ENCODE measurements around the gene EVA1B.

Gene EVA1B

DNA sequence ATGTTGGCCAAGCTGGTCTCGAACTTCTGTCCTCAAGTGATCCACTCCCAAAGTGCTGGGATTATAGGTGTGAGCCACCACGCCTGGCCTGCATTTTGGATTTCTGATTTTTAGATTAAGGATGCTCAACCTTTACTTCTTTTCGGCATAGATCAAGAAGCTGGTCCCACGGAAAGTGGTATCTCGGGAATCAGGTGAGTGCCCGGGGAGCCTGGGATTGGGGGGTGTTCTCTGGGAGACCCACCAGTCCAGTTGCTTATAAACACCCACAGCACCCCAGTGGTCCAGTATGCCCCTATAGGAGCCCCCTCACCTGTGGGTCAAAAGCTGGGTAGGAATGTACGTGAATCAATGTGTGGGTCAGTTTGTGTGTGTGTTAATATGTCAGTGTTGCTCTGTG, 14.0 kb downstream of the EVA1B start:
- Histone ChIP-seq H3K4me1 (ENCODE audit: control insufficient read depth in 1 of 2, insufficient read depth in 2 of 2, low read length in 2 of 2) (peaks cover 13 to 16% of the 10 kb centered on the region in 2 experiments), H2AFZ (ENCODE audit: insufficient read depth, low read length, poor library complexity) (no peak overlapping the region), H2BK120ac (ENCODE audit: insufficient read depth, low read length, poor library complexity) (no peak overlapping the region), H3K27me3 (ENCODE audit: insufficient read depth, low read length) (no peaks in the 10 kb centered on the region), H4K12ac (ENCODE audit: low read depth, low read length) (no peak overlapping the region), H4K91ac (ENCODE audit: low read depth, low read length) (no peak overlapping the region), H3K4me2 (ENCODE audit: low read length) (no peak overlapping the region), H3K9me3 (ENCODE audit: insufficient read depth, low read depth, low read length) (peaks cover 2% of the 10 kb centered on the region), H3K4ac (ENCODE audit: low read depth, low read length) (no peak overlapping the region), H2AK5ac (ENCODE audit: low read length) (no peak overlapping the region), H3K4me3 (ENCODE audit: low read depth, low read length) (no peak overlapping the region), H3K23ac (ENCODE audit: low read length) (no peak overlapping the region), H3K18ac (ENCODE audit: low read length) (no peak overlapping the region), H3K9ac (ENCODE audit: low read length) (no peak overlapping the region), H3K14ac (ENCODE audit: low read length) (no peak overlapping the region), H3K36me3 (ENCODE audit: control insufficient read depth in 1 of 2, insufficient read depth in 2 of 2, low read length in 2 of 2) (peaks cover 11 to 12% of the 10 kb centered on the region in 2 experiments), H4K8ac (ENCODE audit: low read depth, low read length) (no peak overlapping the region), H3K79me2 (ENCODE audit: control insufficient read depth, insufficient read depth, low read length, poor library complexity) (peaks cover 3% of the 10 kb centered on the region), H2BK12ac (ENCODE audit: low read length) (no peak overlapping the region), H3K79me1 (ENCODE audit: low read length) (peaks cover 5% of the 10 kb centered on the region), H3K27ac (ENCODE audit: low read depth, low read length) (no peak overlapping the region), H2BK5ac (ENCODE audit: low read depth, low read length, poor library complexity) (no peak overlapping the region)
- WGBS (ENCODE audit: extremely low coverage, insufficient coverage, insufficient read length) = no CpG with 5 or more reads among the region's 7 CpGs
- no peak for DNase-seq

DNA sequence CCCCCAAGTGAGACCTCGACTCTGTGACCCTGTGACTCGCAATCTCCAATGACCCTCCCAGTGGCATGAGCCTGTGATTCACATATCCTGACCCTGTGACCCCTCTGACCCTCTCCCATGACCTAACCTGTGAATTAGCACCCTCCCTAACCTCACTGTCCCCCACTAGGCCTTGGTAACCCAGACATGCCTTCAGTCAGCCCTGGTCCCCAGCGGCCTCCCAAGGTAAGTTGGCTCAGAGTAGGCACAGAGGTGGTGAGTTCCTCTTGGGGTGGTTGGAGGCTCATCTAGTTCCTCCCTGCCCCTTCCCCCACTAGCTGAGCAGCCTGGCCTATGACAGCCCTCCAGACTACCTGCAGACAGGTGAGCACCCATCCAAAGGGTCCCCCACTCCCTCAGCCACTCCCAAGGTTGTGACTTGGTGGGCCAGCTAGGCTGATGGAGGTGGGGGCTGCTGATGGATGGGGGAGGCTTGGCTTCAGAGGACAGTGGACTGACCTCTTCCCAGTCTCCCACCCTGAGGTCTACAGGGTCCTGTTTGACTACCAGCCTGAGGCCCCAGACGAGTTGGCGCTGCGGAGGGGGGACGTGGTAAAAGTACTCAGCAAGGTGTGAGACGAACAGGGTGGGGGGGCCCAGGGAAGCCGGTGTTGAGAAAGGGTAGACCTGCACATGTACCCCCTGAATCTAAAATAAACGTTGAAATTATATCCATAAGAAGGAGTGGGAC, 15.7 kb downstream of the EVA1B start:
- Histone ChIP-seq H3K18ac (ENCODE audit: low read length) (no peak overlapping the region), H3K79me2 (ENCODE audit: control insufficient read depth, insufficient read depth, low read length, poor library complexity) (peaks cover 3% of the 10 kb centered on the region), H3K79me1 (ENCODE audit: low read length) (peaks cover 5% of the 10 kb centered on the region), H3K23ac (ENCODE audit: low read length) (no peak overlapping the region), H2AFZ (ENCODE audit: insufficient read depth, low read length, poor library complexity) (no peak overlapping the region), H3K14ac (ENCODE audit: low read length) (no peak overlapping the region), H3K27ac (ENCODE audit: low read depth, low read length) (no peak overlapping the region), H2BK120ac (ENCODE audit: insufficient read depth, low read length, poor library complexity) (no peak overlapping the region), H2AK5ac (ENCODE audit: low read length) (no peak overlapping the region), H3K4ac (ENCODE audit: low read depth, low read length) (no peak overlapping the region), H3K27me3 (ENCODE audit: insufficient read depth, low read length) (no peaks in the 10 kb centered on the region), H2BK12ac (ENCODE audit: low read length) (no peak overlapping the region), H4K8ac (ENCODE audit: low read depth, low read length) (no peak overlapping the region), H3K9ac (ENCODE audit: low read length) (no peak overlapping the region), H4K12ac (ENCODE audit: low read depth, low read length) (no peak overlapping the region), H3K36me3 (ENCODE audit: control insufficient read depth in 1 of 2, insufficient read depth in 2 of 2, low read length in 2 of 2) (peaks cover 19 to 23% of the 10 kb centered on the region in 2 experiments), H3K9me3 (ENCODE audit: insufficient read depth, low read depth, low read length) (peaks cover 2% of the 10 kb centered on the region), H3K4me3 (ENCODE audit: low read depth, low read length) (no peak overlapping the region), H2BK5ac (ENCODE audit: low read depth, low read length, poor library complexity) (no peak overlapping the region), H4K91ac (ENCODE audit: low read depth, low read length) (no peak overlapping the region), H3K4me2 (ENCODE audit: low read length) (peak overlapping the region; percentile 93), H3K4me1 (ENCODE audit: control insufficient read depth in 1 of 2, insufficient read depth in 2 of 2, low read length in 2 of 2) (peaks cover 13 to 16% of the 10 kb centered on the region in 2 experiments)
- WGBS (ENCODE audit: extremely low coverage, insufficient coverage, insufficient read length) = no CpG with 5 or more reads among the region's 10 CpGs
- no peak for DNase-seq

DNA sequence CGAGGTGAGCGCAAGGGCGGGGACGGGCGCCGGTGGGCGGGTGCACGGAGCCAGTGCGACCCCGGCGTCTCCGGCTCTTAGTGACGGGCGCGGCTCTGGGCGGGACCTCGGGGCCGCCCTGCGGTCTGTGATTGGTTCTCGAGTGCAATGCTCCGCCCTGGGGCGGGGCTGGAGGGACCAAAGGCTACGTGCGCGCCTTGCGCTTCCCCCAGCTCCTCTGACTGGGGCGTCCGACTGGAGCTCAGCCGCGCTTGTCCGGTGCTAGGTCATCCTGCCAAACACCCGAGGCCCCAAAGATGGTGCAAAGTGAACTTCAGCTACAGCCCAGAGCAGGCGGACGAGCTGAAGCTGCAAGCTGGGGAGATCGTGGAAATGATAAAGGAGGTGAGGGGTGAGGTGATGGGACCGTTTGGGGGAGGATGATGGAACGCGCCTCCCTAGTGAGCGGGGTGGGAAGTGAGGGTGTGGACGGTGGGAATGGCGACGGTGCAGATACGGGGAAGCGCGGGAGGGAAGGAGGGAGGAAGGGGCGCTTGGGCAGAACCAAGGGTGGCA, 16.5 kb downstream of the EVA1B start:
- WGBS (ENCODE audit: extremely low coverage, insufficient coverage, insufficient read length) = no CpG with 5 or more reads among the region's 46 CpGs
- peak overlapping the region; percentile 21 for H3K9ac ChIP-seq (ENCODE audit: low read length)
- H3K36me3 ChIP-seq (ENCODE audit: control insufficient read depth in 1 of 2, insufficient read depth in 2 of 2, low read length in 2 of 2) = peaks cover 24 to 30% of the 10 kb centered on the region in 2 experiments
- H2BK12ac ChIP-seq (ENCODE audit: low read length) = no peak overlapping the region
- no peak overlapping the region for H2AK5ac ChIP-seq (ENCODE audit: low read length)
- peak overlapping the region; percentile 55 for H4K8ac ChIP-seq (ENCODE audit: low read depth, low read length)
- H3K9me3 ChIP-seq (ENCODE audit: insufficient read depth, low read depth, low read length) = peaks cover 2% of the 10 kb centered on the region
- no peak overlapping the region for H3K14ac ChIP-seq (ENCODE audit: low read length)
- peak overlapping the region; percentile 47 for H3K18ac ChIP-seq (ENCODE audit: low read length)
- H3K4me3 ChIP-seq (ENCODE audit: low read depth, low read length) = peak overlapping the region; percentile 76
- no peak overlapping the region for H4K12ac ChIP-seq (ENCODE audit: low read depth, low read length)
- no peak overlapping the region for H4K91ac ChIP-seq (ENCODE audit: low read depth, low read length)
- H3K79me1 ChIP-seq (ENCODE audit: low read length) = peaks cover 5% of the 10 kb centered on the region
- peak overlapping the region; percentile 93 for H3K4me2 ChIP-seq (ENCODE audit: low read length)
- H3K4ac ChIP-seq (ENCODE audit: low read depth, low read length) = no peak overlapping the region
- H2AFZ ChIP-seq (ENCODE audit: insufficient read depth, low read length, poor library complexity) = peak overlapping the region; percentile 21
- H3K23ac ChIP-seq (ENCODE audit: low read length) = no peak overlapping the region
- H2BK5ac ChIP-seq (ENCODE audit: low read depth, low read length, poor library complexity) = no peak overlapping the region
- H3K4me1 ChIP-seq (ENCODE audit: control insufficient read depth in 1 of 2, insufficient read depth in 2 of 2, low read length in 2 of 2) = peaks cover 13 to 16% of the 10 kb centered on the region in 2 experiments
- H3K27me3 ChIP-seq (ENCODE audit: insufficient read depth, low read length) = no peaks in the 10 kb centered on the region
- H2BK120ac ChIP-seq (ENCODE audit: insufficient read depth, low read length, poor library complexity) = no peak overlapping the region
- peaks cover 3% of the 10 kb centered on the region for H3K79me2 ChIP-seq (ENCODE audit: control insufficient read depth, insufficient read depth, low read length, poor library complexity)
- peak; percentile 92 to 94 for DNase-seq
- peak overlapping the region; percentile 77 for H3K27ac ChIP-seq (ENCODE audit: low read depth, low read length)

- peak within 1 kb of the TSS; percentile 93 for H3K4me2 ChIP-seq (ENCODE audit: low read length)
- peak within 1 kb of the TSS; percentile 77 for H3K27ac ChIP-seq (ENCODE audit: low read depth, low read length)
- H3K4me1 ChIP-seq (ENCODE audit: control insufficient read depth in 1 of 2, insufficient read depth in 2 of 2, low read length in 2 of 2) = peaks cover 13 to 16% of the 10 kb centered on the region in 2 experiments
- peak within 1 kb of the TSS; percentile 76 for H3K4me3 ChIP-seq (ENCODE audit: low read depth, low read length)
- no peak within 1 kb of the TSS for H3K23ac ChIP-seq (ENCODE audit: low read length)
- peaks cover 2% of the 10 kb centered on the region for H3K9me3 ChIP-seq (ENCODE audit: insufficient read depth, low read depth, low read length)
- H3K9ac ChIP-seq (ENCODE audit: low read length) = peak within 1 kb of the TSS; percentile 77
- no peak within 1 kb of the TSS for H2BK12ac ChIP-seq (ENCODE audit: low read length)
- peak within 1 kb of the TSS; percentile 3 for H3K4ac ChIP-seq (ENCODE audit: low read depth, low read length)
- peaks cover 5% of the 10 kb centered on the region for H3K79me1 ChIP-seq (ENCODE audit: low read length)
- H4K12ac ChIP-seq (ENCODE audit: low read depth, low read length) = peak within 1 kb of the TSS; percentile 17
- H4K91ac ChIP-seq (ENCODE audit: low read depth, low read length) = peak within 1 kb of the TSS; percentile 52
- peak within 1 kb of the TSS; percentile 21 for H2BK120ac ChIP-seq (ENCODE audit: insufficient read depth, low read length, poor library complexity)
- peak within 1 kb of the TSS; percentile 47 for H3K18ac ChIP-seq (ENCODE audit: low read length)
- no peaks in the 10 kb centered on the region for H3K27me3 ChIP-seq (ENCODE audit: insufficient read depth, low read length)
- H2BK5ac ChIP-seq (ENCODE audit: low read depth, low read length, poor library complexity) = no peak within 1 kb of the TSS
- no CpG with 5 or more reads among the region's 65 CpGs for WGBS (ENCODE audit: extremely low coverage, insufficient coverage, insufficient read length)
- peak; percentile 64 to 74 for DNase-seq
- H2AFZ ChIP-seq (ENCODE audit: insufficient read depth, low read length, poor library complexity) = peak within 1 kb of the TSS; percentile 23
- no peak within 1 kb of the TSS for H2AK5ac ChIP-seq (ENCODE audit: low read length)
- peak within 1 kb of the TSS; percentile 55 for H4K8ac ChIP-seq (ENCODE audit: low read depth, low read length)
- H3K36me3 ChIP-seq (ENCODE audit: control insufficient read depth in 1 of 2, insufficient read depth in 2 of 2, low read length in 2 of 2) = peaks cover 26 to 36% of the 10 kb centered on the region in 2 experiments
- peak within 1 kb of the TSS; percentile 28 for H3K14ac ChIP-seq (ENCODE audit: low read length)
- peaks cover 3% of the 10 kb centered on the region for H3K79me2 ChIP-seq (ENCODE audit: control insufficient read depth, insufficient read depth, low read length, poor library complexity)
Observed at GRCh38 chr1:36306210-36306901, 17.1 kb downstream of the EVA1B start, which contains the start of gene SH3D21. SH3D21 (plus strand) TSS chr1:36306368; CDS start chr1:36306421, 53 bp downstream.

Data from trophoblast cell (in vitro differentiated cells and primary cell).